Stimulated activated CD8-positive, alpha-beta memory T cell treated with anti-CD3 and anti-CD28 coated beads, Interleukin-12 subunit alpha, Interleukin-12 subunit beta, amount 100 ng/mL, for 24 hours (primary cell): Measurements from ENCODE around the gene ZNF787.
A peak's percentile ranks its signal among the peaks of the same experiment; 100 is the strongest.

Experiments
- DNase-seq: peaks from one replicate; pipeline ENCODE4 v3.0.0-alpha.2; 2020; ENCODE audit errors: extremely low read depth

The ZNF787 gene

GRCh38 chr19:56120371-56121179, 520 bp downstream of the ZNF787 start:
- peak; percentile 54 for DNase-seq

- DNase-seq, result no peak
Measured at GRCh38 chr19:56120002-56120370, 1.1 kb downstream of the ZNF787 start.

- no peak for DNase-seq
Measured at GRCh38 chr19:56119582-56119978, 1.5 kb downstream of the ZNF787 start.

GRCh38 chr19:56118666-56119581, 2.2 kb downstream of the ZNF787 start:
- DNase-seq, result no peak

GRCh38 chr19:56117889-56118288, 3.2 kb downstream of the ZNF787 start:
- no peak for DNase-seq

DNA sequence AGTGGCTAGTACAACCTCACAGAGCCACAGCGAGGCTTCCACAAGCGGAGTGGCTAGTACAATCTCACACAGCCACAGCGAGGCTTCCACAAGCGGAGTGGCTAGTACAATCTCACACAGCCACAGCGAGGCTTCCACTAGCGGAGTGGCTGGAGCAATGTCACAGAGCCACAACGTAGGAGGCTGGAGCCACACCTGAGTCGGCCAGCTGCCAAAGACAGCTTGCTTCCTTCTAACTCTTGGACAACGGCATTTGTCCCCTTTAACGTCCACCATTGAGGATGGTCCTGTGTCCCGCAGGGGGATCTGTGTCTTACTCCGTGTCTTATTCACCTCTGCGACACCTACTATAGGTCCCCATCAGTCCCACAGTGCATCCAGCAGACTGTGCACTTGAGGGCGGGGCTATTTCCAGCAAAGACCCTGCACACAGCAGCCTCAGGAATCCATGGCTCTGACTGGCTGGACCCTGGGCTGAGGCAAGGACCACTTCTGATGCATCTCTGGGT, 3.7 kb downstream of the ZNF787 start:
- DNase-seq, result no peak

GRCh38 chr19:56116606-56117005, 4.5 kb downstream of the ZNF787 start:
- DNase-seq, result no peak

- no peak for DNase-seq
Measured at GRCh38 chr19:56115490-56115889, 5.6 kb downstream of the ZNF787 start.

- DNase-seq, result no peak
Measured at GRCh38 chr19:56114778-56115110, 6.4 kb downstream of the ZNF787 start.

DNA sequence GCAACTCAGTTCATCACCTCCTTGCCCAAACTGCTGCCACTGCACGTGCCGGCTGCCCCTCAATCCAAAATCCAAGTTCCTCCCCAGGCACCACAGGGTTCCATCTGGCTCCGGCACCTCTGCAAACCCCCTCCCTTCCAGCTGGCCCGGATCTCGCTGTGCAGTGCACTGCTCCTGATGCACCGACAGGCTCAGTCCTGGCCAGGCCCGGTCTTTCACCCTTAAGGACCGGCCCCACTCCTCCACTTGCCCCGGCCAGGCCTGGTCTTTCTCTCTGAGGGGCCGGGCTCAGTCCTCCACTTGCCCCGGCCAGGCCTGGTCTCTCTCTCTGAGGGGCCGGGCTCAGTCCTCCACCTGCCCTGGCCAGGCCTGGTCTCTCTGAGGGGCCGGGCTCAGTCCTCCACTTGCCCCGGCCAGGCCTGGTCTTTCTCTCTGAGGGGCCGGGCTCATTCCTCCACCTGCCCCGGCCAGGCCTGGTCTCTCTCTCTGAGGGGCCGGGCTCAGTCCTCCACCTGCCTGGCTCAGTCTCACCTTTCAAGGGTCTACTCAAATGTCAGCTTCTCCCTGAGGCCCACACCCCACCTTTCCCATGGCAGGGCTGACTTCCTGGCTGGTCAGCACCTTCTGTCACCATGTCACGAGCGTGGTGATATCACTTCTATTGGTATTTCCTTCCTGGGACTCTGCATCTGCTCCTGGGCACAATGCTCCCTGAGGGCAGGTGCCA, 6.9 kb downstream of the ZNF787 start:
- no peak for DNase-seq

- DNase-seq, result no peak
Measured at GRCh38 chr19:56113074-56113632, 7.9 kb downstream of the ZNF787 start.

DNA sequence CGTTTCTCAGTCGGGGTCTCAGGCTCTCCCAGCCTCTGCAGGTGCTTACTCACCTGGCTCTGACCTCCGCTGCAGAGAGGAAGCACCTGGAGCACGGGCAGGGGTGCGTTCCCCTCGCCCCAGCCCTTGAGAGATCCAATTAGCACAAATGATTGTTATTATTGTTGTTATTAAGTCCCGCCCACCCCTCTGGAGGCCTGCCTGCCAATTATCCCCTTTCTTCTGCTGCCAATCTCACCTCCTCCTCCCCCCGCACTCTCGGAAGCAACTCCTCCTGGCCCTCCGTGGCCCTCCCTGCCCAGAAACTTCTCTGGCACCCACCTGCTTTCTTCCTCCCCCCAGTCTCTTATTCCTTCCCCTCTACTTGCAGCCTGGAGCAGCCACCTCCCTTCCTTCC, 8.8 kb downstream of the ZNF787 start:
- no peak for DNase-seq

DNA sequence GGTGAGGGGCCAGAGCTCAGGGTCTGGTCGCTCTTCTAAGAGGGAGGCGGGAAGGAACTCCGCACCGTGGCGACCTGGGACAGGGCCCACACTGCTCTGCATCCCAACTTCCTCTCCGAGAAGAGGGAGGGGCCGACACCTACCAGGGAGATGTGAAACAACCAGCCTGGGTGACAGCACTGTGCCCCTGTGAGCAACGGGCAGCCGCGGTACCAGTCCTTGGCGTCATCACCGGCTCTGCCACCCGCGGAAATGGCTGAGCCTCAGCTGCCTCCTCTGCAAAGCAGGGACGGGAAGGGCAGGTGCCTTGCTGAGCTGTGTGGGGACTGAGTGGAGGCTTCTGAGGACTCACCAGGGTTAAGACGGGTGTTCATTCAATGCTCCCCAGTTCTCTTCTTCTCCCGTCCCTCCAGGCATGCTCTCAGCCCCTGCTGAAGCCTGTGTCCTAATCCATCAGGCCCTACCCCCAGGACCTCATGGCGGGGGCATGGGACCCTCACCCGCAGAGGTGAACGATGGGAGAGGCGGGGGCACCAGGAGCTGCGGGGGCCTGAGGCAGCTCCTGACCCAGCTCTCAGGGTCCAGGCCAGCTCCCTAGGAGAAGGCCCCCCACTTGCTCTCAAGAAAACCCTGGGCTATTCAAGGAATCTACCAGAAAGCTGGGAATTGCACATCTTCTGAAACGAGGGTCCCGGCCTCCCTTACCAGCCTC, 9.3 kb downstream of the ZNF787 start:
- DNase-seq, result no peak

GRCh38 chr19:56110515-56111448, 10.3 kb downstream of the ZNF787 start:
- DNase-seq, result no peak

DNA sequence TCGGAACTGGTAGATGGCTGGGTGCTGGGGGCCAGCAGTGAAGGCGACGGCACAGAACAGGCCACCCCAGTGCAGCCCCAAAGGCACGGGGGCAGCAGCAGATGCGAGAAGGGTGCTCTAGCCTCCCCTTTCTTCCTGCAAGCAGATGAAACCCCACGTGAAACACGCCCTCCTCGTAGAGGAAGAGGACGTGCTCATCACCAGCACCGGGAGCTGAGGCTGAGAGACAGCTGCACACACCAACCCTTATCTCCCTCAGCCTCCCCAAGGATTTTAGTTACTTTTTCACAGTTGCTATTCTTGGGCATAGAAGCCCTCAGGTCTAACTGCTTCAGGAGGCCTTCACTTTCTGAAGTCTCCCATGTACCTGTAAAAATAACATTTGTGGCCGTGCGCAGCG, 11.9 kb downstream of the ZNF787 start:
- no peak for DNase-seq

- no peak for DNase-seq
Measured at GRCh38 chr19:56108447-56109195, 12.5 kb downstream of the ZNF787 start.

DNA sequence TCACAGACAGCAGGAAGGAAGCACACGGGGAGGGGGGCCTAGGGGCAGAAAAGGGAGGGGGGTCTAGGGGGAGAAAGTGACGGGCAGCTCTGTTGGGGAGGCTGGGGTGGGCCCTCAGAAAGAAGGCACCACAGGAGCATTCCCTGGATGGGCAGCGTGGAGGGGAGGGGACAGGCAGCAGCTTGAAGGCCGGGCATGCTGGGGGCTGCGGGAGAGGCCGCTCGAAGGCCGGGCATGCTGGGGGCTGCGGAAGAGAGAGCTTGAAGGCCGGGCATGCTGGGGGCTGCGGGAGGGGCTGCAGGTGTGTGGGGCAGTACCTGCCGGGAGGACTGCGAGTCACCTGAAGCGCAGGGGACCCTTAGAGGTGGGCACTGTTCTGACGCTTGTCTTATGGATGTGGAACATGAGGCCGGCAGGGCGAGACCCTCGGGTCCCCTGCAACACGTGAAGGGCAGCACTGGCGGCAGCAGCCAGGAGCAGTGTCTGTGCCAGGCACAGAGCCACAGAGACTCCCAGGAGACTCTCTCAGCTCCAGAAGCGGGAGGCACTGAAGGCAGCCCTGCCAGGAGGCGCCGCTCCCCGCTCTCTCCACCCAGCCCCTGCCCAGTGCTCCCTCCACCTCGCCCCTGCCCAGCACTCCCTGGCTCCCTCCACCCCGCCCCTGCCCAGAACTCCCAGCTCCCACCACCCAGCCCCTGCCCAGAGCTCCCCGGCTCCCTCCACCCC, 13.3 kb downstream of the ZNF787 start:
- no peak for DNase-seq

DNA sequence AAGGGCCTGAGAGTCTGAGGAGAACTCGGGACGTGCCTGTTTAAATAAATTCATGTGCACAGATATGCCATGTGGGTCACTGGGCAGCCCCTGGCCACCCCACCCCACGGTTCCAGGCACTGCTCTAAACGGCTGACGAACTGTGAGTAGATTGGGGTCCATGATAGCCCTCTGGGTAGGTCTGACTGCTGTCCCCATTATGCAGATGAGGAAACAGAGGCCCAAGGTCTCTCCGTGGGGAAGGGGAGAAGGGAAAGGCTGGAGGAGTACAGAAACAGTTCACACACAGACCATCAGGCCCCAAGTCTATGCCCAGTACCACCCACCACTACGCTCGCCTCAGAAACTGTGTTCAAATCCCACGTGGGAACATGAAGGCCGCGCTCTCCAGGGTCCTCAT, 14.1 kb downstream of the ZNF787 start:
- no peak for DNase-seq

- DNase-seq, result no peak
Measured at GRCh38 chr19:56106397-56106849, 14.7 kb downstream of the ZNF787 start.
